Iris pigment epithelial cell (primary cell): ENCODE results near the gene MDM2.
"Not testable (repeated sequence)": the region's sequence is repeated elsewhere in the genome, so short reads cannot be mapped to it uniquely, and the experiment has no call there.

ENCODE experiments used
- DNase-seq: peaks from one replicate; pipeline ENCODE4 v3.0.0-alpha.2; 2011; ENCODE audit warnings: low read depth

The MDM2 gene

GRCh38 chr12:68786929-68787328 lies 21.0 kb upstream of the MDM2 start:
- DNase-seq: no peak

- DNase-seq: no peak
These were observed 19.3 kb upstream of the MDM2 start for GRCh38 chr12:68788554-68789143.

- DNase-seq: no peak
These were observed 18.7 kb upstream of the MDM2 start for GRCh38 chr12:68789144-68789878.

- DNase-seq: no peak
These were observed 17.7 kb upstream of the MDM2 start for GRCh38 chr12:68790081-68790951.

GRCh38 chr12:68790952-68791234 lies 17.1 kb upstream of the MDM2 start:
- DNase-seq: no peak

DNA sequence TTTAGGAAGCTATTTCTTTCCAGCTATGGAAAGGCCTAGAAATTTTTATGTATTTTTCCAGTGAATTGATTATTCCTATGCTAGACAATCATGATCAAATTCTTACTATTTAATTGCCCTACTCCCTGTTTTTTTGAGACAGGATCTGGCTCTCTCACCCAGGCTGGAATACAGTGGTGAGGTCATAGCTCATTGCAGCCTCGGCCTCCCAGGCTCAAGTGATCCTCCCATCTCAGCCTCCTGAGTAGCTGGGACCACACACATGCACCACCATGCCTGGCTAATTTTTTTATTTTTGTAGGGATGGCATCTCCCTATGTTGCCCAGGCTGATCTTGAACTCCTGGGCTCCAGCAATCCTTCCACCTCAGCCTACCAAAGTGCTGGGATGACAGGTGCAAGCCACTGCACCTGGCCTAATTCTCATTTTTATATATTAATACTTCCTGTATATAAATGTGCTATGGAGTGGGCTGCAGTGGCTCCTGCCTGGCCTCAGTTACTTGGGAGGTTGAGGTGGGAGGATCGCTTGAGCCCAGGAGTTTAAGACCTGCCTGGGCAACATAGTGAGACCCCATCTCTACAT lies 16.0 kb upstream of the MDM2 start:
- no peak for DNase-seq

DNA sequence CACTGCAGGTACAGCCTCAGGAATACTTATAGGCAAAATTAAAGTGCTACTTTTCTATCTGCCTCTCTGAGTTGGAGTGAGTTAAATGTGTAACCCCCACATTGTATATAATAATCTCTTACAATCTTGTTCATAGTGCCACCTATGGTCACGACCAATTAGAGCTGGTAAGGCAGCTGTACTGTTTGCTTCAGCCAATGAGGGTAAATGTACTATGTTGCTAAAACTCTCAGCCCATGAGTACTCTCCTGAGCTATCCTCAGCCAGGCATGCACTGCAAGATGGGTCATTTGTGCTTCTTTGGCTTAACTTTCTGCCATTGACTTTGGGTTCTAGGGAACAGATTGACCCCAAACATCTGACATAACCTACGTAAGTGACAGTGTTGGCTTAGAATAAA lies 15.0 kb upstream of the MDM2 start:
- peak; percentile 50 for DNase-seq

DNA sequence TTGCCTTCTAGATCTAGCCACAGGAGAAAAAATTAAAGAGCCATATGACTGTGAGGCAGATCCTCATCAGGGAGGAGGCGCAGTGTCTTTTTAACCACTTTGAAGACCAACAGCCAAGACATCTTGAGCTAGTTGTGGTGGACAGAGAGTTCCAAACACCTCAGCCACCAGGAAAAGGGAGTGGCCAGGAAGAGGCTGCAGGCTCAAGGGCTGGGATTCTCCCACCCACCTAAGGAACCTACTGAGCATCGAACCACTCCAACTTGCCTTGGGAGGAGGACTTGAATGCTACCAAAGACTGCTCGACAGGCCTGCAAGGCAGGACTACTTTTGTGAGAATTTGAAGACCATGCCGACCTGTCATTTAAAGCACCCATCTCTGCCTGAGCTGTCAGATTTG lies 14.5 kb upstream of the MDM2 start:
- no peak for DNase-seq

GRCh38 chr12:68793975-68794652 lies 13.9 kb upstream of the MDM2 start:
- no peak for DNase-seq

GRCh38 chr12:68794653-68795251 lies 13.2 kb upstream of the MDM2 start:
- DNase-seq: peak; percentile 83

GRCh38 chr12:68796399-68796798 lies 11.6 kb upstream of the MDM2 start:
- DNase-seq: no peak

- no peak for DNase-seq
These were observed 9.1 kb upstream of the MDM2 start for GRCh38 chr12:68798882-68799234.

GRCh38 chr12:68800294-68800693 lies 7.7 kb upstream of the MDM2 start:
- DNase-seq: no peak

DNA sequence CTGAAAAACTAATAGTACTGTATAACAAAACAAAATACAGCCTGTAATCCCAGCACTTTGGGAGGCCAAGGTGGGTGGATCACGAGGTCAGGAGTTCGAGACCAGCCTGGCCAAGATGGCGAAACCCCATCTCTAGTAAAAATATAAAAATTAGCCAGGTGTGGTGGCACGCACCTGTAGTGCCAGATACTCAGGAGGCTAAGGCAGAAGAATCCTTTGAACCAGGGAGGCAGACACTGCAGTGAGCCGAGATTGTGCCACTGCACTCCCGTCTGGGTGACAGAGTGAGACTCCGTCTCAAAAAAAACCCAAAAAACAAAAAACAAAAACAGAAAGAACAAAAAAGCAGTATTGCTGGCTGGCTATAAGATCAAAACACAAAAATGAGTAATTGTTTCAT lies 6.9 kb upstream of the MDM2 start:
- not testable (repeated sequence) for DNase-seq

DNA sequence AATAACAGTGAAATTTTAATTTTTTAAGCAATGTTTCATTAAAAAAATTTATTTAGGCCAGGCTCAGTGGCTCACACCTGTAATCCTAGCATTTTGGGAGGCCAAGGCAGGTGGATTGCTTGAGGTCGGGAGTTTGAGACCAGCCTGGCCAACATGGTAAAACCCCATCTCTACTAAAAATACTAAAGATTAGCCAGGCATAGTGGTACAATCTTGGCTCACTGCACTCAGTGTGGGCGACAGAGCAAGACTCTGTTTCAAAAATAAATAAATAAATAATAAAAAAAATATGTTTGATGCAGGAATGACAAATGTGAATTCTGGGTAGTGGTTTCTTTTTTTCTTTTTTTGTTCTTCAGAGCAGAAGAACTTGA lies 5.6 kb upstream of the MDM2 start:
- not testable (repeated sequence) for DNase-seq

- peak; percentile 52 for DNase-seq
These were observed 4.9 kb upstream of the MDM2 start for GRCh38 chr12:68802911-68803651.

- no peak for DNase-seq
These were observed 3.9 kb upstream of the MDM2 start for GRCh38 chr12:68803948-68804656.

DNA sequence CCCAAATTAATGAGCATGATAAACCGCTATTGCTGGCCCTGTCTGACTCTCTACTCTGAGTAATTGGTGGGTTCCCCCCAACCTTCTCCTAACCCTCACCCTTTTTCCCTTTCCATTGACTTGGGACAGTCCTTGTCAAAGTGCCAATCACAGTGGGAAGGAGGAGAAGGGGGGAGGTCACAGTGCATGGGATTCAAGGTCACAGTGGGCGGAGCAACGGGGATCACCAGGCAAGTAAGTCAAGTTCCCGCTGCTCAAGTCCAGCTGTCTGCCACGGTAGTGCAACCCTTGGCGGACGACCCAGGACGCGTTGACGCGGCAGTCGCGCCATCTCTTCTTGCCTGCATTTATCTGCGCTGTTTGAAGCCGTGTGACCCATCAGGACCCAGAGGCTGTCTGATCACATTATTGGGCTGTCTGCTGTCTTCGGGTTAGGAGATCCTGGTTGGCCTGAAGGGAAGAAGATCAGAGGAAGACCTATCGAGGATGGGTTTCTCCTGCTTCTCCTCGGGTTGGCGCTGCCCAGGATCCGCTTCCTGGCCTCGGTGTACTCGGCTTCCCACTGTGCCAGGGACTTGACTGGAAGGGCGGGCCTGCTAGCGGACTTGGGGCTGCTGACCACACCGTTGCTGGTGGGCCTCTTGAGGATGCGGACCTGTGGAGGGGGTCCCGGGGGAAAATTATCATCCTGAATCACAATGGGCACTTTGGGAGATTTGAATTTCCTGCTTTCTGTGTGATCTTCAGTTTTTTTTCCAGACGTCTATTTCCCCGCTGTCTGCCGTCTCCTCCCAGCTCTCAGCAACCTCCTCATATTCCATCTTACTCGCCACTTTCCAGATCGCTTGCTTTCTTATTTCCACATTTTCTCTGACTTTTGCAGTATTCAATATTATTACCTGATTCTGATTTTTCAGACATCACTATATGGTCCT lies 3.1 kb upstream of the MDM2 start:
- no peak for DNase-seq

- DNase-seq: no peak
These were observed 2.3 kb upstream of the MDM2 start for GRCh38 chr12:68805592-68806120.
